ENCODE results near the gene ADAMTS3. TPM values are rescaled to one million over a fixed set of nuclear protein-coding genes. Genes with fewer than 3 reads are reported as not detected.

Gene ADAMTS3
- total and polyA plus RNA-seq, 2 donors (not counting 1 experiment from before 2014, with no cell fraction given) = not detected

DNA sequence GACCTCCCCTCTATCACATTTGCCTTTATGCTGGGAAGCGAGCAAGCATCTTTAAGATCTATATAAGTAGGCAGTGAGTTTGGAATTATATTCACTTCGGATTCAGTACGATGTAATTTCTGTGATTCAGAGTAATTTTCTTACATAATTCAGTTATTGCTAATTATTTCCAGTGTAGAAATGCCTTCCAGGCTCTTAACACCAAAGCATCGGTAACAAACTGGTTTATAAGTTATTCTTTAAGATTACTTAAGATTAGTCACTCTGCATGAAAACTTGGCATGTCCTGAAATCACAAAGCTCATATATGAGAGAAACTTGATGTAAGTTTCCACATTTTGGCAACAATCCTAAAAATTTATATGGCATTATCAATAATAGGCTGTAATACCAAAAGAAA is 120.8 kb downstream of the ADAMTS3 start:
- TF ChIP-seq EZH2 (IDR thresholded peaks at IDR 0.05; ENCODE audit: borderline replicate concordance, insufficient read depth, low read depth, low read length, poor library complexity, severe bottlenecking) = no peak
- TF ChIP-seq, protein P1, sequence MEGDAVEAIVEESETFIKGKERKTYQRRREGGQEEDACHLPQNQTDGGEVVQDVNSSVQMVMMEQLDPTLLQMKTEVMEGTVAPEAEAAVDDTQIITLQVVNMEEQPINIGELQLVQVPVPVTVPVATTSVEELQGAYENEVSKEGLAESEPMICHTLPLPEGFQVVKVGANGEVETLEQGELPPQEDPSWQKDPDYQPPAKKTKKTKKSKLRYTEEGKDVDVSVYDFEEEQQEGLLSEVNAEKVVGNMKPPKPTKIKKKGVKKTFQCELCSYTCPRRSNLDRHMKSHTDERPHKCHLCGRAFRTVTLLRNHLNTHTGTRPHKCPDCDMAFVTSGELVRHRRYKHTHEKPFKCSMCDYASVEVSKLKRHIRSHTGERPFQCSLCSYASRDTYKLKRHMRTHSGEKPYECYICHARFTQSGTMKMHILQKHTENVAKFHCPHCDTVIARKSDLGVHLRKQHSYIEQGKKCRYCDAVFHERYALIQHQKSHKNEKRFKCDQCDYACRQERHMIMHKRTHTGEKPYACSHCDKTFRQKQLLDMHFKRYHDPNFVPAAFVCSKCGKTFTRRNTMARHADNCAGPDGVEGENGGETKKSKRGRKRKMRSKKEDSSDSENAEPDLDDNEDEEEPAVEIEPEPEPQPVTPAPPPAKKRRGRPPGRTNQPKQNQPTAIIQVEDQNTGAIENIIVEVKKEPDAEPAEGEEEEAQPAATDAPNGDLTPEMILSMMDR (IDR thresholded peaks at IDR 0.05) = no peak
- H3K79me2 ChIP-seq (ENCODE audit: control insufficient read depth, insufficient read depth, low read length) = no peaks in the 10 kb centered on the region
- no peak overlapping the region for H3K27ac Mint-ChIP-seq
- no peaks in the 10 kb centered on the region for H3K9me3 Mint-ChIP-seq (ENCODE audit: insufficient read depth)
- H3K27ac ChIP-seq (ENCODE audit: low read length in 2 of 2) = no peak overlapping the region
- POLR2A ChIA-PET = no interaction called here
- no peaks in the 10 kb centered on the region for H3K27me3 ChIP-seq (replicated peaks in 1 of 4; ENCODE audit: control extremely low read depth in 1 of 4, control insufficient read depth in 3 of 4, insufficient read depth in 4 of 4, low read length in 3 of 4)
- H2AFZ ChIP-seq (ENCODE audit: insufficient read depth, low read depth, low read length, poor library complexity, severe bottlenecking) = no peak overlapping the region
- CTCF ChIA-PET = no interaction called here
- no peaks in the 10 kb centered on the region for H3K36me3 ChIP-seq (replicated peaks in 1 of 2; ENCODE audit: control extremely low read depth in 1 of 2, control insufficient read depth in 1 of 2, extremely low read depth in 1 of 2, insufficient read depth in 2 of 2, low read length in 1 of 2)
- ATAC-seq (ENCODE audit: low read depth) = no peak
- H3K27me3 Mint-ChIP-seq = no peaks in the 10 kb centered on the region
- no CpG with 5 or more reads among the region's 4 CpGs for WGBS (ENCODE audit: insufficient coverage)
- no peak overlapping the region for H3K9ac ChIP-seq (ENCODE audit: low read length)
- no peak for DNase-seq
- H4K20me1 ChIP-seq (ENCODE audit: control insufficient read depth, insufficient read depth, low read length, poor library complexity, severe bottlenecking) = no peaks in the 10 kb centered on the region
- H3K9me3 ChIP-seq (ENCODE audit: control extremely low read depth in 1 of 3, control insufficient read depth in 2 of 3, insufficient read depth in 1 of 3, low read length in 2 of 3) = no peaks in the 10 kb centered on the region
- H3K4me3 ChIP-seq (ENCODE audit: control extremely low read depth in 1 of 5, extremely low read depth in 1 of 5, insufficient read depth in 1 of 5, low read depth in 2 of 5, low read length in 4 of 5) = no peak overlapping the region
- H3K4me2 ChIP-seq (replicated peaks; ENCODE audit: low read depth, low read length, poor library complexity, severe bottlenecking) = no peak overlapping the region
- no peaks in the 10 kb centered on the region for H3K4me1 Mint-ChIP-seq
- H3K4me3 Mint-ChIP-seq = no peak overlapping the region
- intact Hi-C loops (cut with micrococcal nuclease) = no loop called here
- no peaks in the 10 kb centered on the region for H3K4me1 ChIP-seq (ENCODE audit: control insufficient read depth in 2 of 2, insufficient read depth in 2 of 2, low read length in 2 of 2)

DNA sequence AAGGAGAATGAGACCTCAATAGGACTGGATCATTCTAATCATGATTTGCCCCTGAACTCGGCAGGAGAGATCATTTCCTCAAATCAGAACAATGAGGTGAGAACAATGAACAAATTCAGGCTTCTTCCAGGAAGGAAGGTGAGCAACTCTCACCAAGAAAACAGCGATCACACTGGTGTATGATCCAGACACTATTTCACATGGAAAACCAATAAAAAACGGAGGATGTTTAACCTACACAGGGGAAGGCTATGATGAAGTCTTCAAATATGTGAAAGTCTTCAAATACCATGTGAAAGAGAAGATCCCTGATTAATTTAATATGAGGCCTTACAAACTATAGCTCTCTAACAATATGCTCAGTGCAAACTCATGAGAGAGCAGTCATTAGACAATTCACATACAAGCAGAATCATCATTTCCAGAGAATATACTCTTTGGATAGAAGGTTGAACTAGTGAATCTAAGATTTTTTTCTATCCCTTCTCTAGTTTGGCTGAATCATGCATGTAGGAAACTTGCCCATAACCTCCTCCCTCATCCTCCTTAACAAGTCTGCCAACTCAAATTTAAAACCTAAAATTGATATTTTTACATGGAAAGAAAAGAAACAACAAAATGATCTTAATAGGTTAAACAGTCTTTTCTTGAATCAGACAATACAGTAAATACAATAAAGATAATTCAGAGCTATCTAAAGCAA is 122.5 kb downstream of the ADAMTS3 start:
- no peak overlapping the region for H3K4me3 Mint-ChIP-seq
- Histone ChIP-seq H3K36me3 (replicated peaks in 1 of 2; ENCODE audit: control extremely low read depth in 1 of 2, control insufficient read depth in 1 of 2, extremely low read depth in 1 of 2, insufficient read depth in 2 of 2, low read length in 1 of 2) (no peaks in the 10 kb centered on the region), H3K4me2 (replicated peaks; ENCODE audit: low read depth, low read length, poor library complexity, severe bottlenecking) (no peak overlapping the region), H3K4me1 (ENCODE audit: control insufficient read depth in 2 of 2, insufficient read depth in 2 of 2, low read length in 2 of 2) (no peaks in the 10 kb centered on the region), H3K27me3 (replicated peaks in 1 of 4; ENCODE audit: control extremely low read depth in 1 of 4, control insufficient read depth in 3 of 4, insufficient read depth in 4 of 4, low read length in 3 of 4) (no peaks in the 10 kb centered on the region), H3K9me3 (ENCODE audit: control extremely low read depth in 1 of 3, control insufficient read depth in 2 of 3, insufficient read depth in 1 of 3, low read length in 2 of 3) (no peaks in the 10 kb centered on the region), H3K27ac (ENCODE audit: low read length in 2 of 2) (no peak overlapping the region), H4K20me1 (ENCODE audit: control insufficient read depth, insufficient read depth, low read length, poor library complexity, severe bottlenecking) (no peaks in the 10 kb centered on the region), H2AFZ (ENCODE audit: insufficient read depth, low read depth, low read length, poor library complexity, severe bottlenecking) (no peak overlapping the region), H3K79me2 (ENCODE audit: control insufficient read depth, insufficient read depth, low read length) (no peaks in the 10 kb centered on the region), H3K9ac (ENCODE audit: low read length) (no peak overlapping the region), H3K4me3 (ENCODE audit: control extremely low read depth in 1 of 5, extremely low read depth in 1 of 5, insufficient read depth in 1 of 5, low read depth in 2 of 5, low read length in 4 of 5) (no peak overlapping the region)
- no peaks in the 10 kb centered on the region for H3K27me3 Mint-ChIP-seq
- H3K27ac Mint-ChIP-seq = no peak overlapping the region
- intact Hi-C loops (cut with micrococcal nuclease) = no loop called here
- WGBS (ENCODE audit: insufficient coverage) = 100% methylated on average over 1 of the region's 3 CpGs
- ATAC-seq (ENCODE audit: low read depth) (no peak), DNase-seq (no peak)
- CTCF ChIA-PET = no interaction called here
- TF ChIP-seq, protein P1 (IDR thresholded peaks at IDR 0.05) = no peak
- TF ChIP-seq EZH2 (IDR thresholded peaks at IDR 0.05; ENCODE audit: borderline replicate concordance, insufficient read depth, low read depth, low read length, poor library complexity, severe bottlenecking) = no peak
- POLR2A ChIA-PET = no interaction called here
- H3K4me1 Mint-ChIP-seq = no peaks in the 10 kb centered on the region
- H3K9me3 Mint-ChIP-seq (ENCODE audit: insufficient read depth) = no peaks in the 10 kb centered on the region
